Right forelimb (tissue), 1 donor: ENCODE measurements around the gene VASN.

ENCODE experiments used
- DNase-seq: peaks from one replicate; pipeline ENCODE4 v3.0.0-alpha.2; 2018

Gene VASN

GRCh38 chr16:4404967-4405696 lies 33.5 kb downstream of the VASN start:
- no peak for DNase-seq

GRCh38 chr16:4407543-4408322 lies 36.1 kb downstream of the VASN start:
- no peak for DNase-seq

- DNase-seq = no peak
These were observed 36.7 kb downstream of the VASN start for GRCh38 chr16:4408323-4408690.

- no peak for DNase-seq
These were observed 37.7 kb downstream of the VASN start for GRCh38 chr16:4409081-4409932.

GRCh38 chr16:4410335-4411075 lies 38.9 kb downstream of the VASN start:
- DNase-seq = peak; percentile 83

GRCh38 chr16:4411684-4412083 lies 40.0 kb downstream of the VASN start:
- peak; percentile 85 for DNase-seq

- DNase-seq = no peak
These were observed 40.5 kb downstream of the VASN start for GRCh38 chr16:4412159-4412558.

- no peak for DNase-seq
These were observed 41.2 kb downstream of the VASN start for GRCh38 chr16:4412854-4413253.

- DNase-seq = no peak
These were observed 42.7 kb downstream of the VASN start for GRCh38 chr16:4414187-4414917.

- no peak for DNase-seq
These were observed 44.0 kb downstream of the VASN start for GRCh38 chr16:4415538-4416199.

- peak; percentile 96 for DNase-seq
These were observed 44.8 kb downstream of the VASN start, which contains the start of gene CORO7 for GRCh38 chr16:4416200-4417032. TSS of gene CORO7 (minus strand) at chr16:4416596. CDS start at chr16:4416518, 78 bp downstream.

GRCh38 chr16:4419402-4419959 lies 47.8 kb downstream of the VASN start:
- no peak for DNase-seq

GRCh38 chr16:4420505-4421105 lies 49.0 kb downstream of the VASN start:
- DNase-seq = no peak

GRCh38 chr16:4425378-4426020 lies 53.9 kb downstream of the VASN start, which contains the start of gene DNAJA3:
TSS of gene DNAJA3 (plus strand) at chr16:4425868. CDS start at chr16:4425882, 14 bp downstream.
- DNase-seq = peak; percentile 95

- no peak for DNase-seq
These were observed 54.5 kb downstream of the VASN start for GRCh38 chr16:4426021-4426684.

- DNase-seq = no peak
These were observed 55.2 kb downstream of the VASN start for GRCh38 chr16:4426722-4427372.

- no peak for DNase-seq
These were observed 56.9 kb downstream of the VASN start for GRCh38 chr16:4428500-4428899.

GRCh38 chr16:4431023-4431422 lies 59.4 kb downstream of the VASN start:
- DNase-seq = no peak
